Endothelial cell of umbilical vein (primary cell): ENCODE data around the gene LSM3. TPM values are rescaled to one million over a fixed set of nuclear protein-coding genes. Genes with fewer than 3 reads are reported as not detected.

Experiments
- BruUV-seq: library from RNA; stranded (reverse); fragments of 400-500 nt; replicated peaks from 2 replicates; lab custom pipeline; 2021; lab: Mats Ljungman, UMichigan
- CTCF ChIA-PET: fragments of 300-600, 350-600 bp; sonication (Branson Sonifier 250); formaldehyde crosslinking; loops from one replicate; lab custom pipeline; 2021; ENCODE audit warnings: antibody characterized with exemption, inconsistent platforms; lab: Charles Lee
- POLR2A ChIA-PET: fragments of 300-600, 350-600 bp; sonication (Branson Sonifier 250); formaldehyde crosslinking; loops from one replicate; lab custom pipeline; 2021; ENCODE audit warnings: antibody characterized with exemption, inconsistent platforms; lab: Charles Lee
- DNase-seq: peaks from one replicate; pipeline ENCODE4 v3.0.0-alpha.2; 2011; ENCODE audit warnings: low read depth, low spot score
- FAIRE-seq: peaks from 2 replicates; lab custom pipeline; 2011; peaks lifted over from hg19 to GRCh38; lab: Jason Lieb, UNC
- H2AFZ ChIP-seq: 2 replicates; pipeline ENCODE4 v1.6.0; 2012; ENCODE audit warnings: low read depth, low read length, control low read depth, inconsistent platforms
- H3K27ac ChIP-seq: 2 replicates; pipeline ENCODE4 v1.5.1; 2011; ENCODE audit warnings: low read depth, mild to moderate bottlenecking, control low read depth, low read length, moderate library complexity; ENCODE audit not compliant: insufficient read depth
- H3K27me3 ChIP-seq, 2 experiments: 2 replicates each; pipeline versions ENCODE4 v1.6.0 to v1.6.1; 2011; ENCODE audit warnings: low read length in 2 of 2, mixed read lengths in 1 of 2; ENCODE audit not compliant: control insufficient read depth in 2 of 2, insufficient read depth in 2 of 2
- H3K36me3 ChIP-seq, 2 experiments: 2 replicates in 1 of 2; 3 replicates in 1 of 2; pipeline ENCODE4 v1.5.1; 2011; ENCODE audit warnings: low read length in 2 of 2, mild to moderate bottlenecking in 1 of 2, moderate library complexity in 1 of 2; ENCODE audit not compliant: control insufficient read depth in 2 of 2, insufficient read depth in 2 of 2; ENCODE audit errors: extremely low read depth in 1 of 2
- H3K4me1 ChIP-seq: 3 replicates; pipeline ENCODE4 v1.5.1; 2011; ENCODE audit warnings: mild to moderate bottlenecking, low read length; ENCODE audit not compliant: control insufficient read depth, insufficient read depth; ENCODE audit errors: extremely low read depth
- H3K4me2 ChIP-seq: 2 replicates; pipeline ENCODE4 v1.6.1; 2011; ENCODE audit warnings: low read length, control low read depth, mixed read lengths; ENCODE audit not compliant: insufficient read depth
- H3K4me3 ChIP-seq, 3 experiments: fragments of 200-600 bp in 1 of 3; sonication (generic), shearing (Covaris generic) in 1 of 3; replicated peaks in 1 of 3; 2 replicates each; pipeline ENCODE4 v1.5.1; 2011 to 2016; ENCODE audit warnings: control low read depth in 3 of 3, low read length in 3 of 3, mild to moderate bottlenecking in 2 of 3, inconsistent platforms in 1 of 3, low read depth in 1 of 3, moderate library complexity in 1 of 3; ENCODE audit not compliant: insufficient read depth in 1 of 3
- H3K79me2 ChIP-seq: 2 replicates; pipeline ENCODE4 v1.6.0; 2012; ENCODE audit warnings: low read length, inconsistent platforms; ENCODE audit not compliant: control insufficient read depth, insufficient read depth
- H3K9ac ChIP-seq: replicated peaks from 2 replicates; pipeline ENCODE3; 2011; ENCODE audit warnings: low read length, control low read depth; ENCODE audit not compliant: insufficient read depth; ENCODE audit errors: extremely low read depth
- H3K9me1 ChIP-seq: replicated peaks from 3 replicates; pipeline ENCODE4 v1.6.0; 2011; ENCODE audit warnings: mild to moderate bottlenecking, low read length; ENCODE audit not compliant: control insufficient read depth, insufficient read depth; ENCODE audit errors: extremely low read depth
- H3K9me3 ChIP-seq: replicated peaks from 2 replicates; pipeline ENCODE4 v1.5.1; 2012; ENCODE audit warnings: low read length, inconsistent platforms; ENCODE audit not compliant: control insufficient read depth, insufficient read depth
- H4K20me1 ChIP-seq: replicated peaks from 2 replicates; pipeline ENCODE3; 2011; ENCODE audit warnings: mild to moderate bottlenecking, low read length; ENCODE audit not compliant: control insufficient read depth, insufficient read depth; ENCODE audit errors: extremely low read depth
- EZH2 ChIP-seq: IDR thresholded peaks from 2 replicates; pipeline ENCODE4 v1.6.1; 2012; ENCODE audit warnings: borderline replicate concordance, low read depth, mild to moderate bottlenecking, moderate library complexity, low read length, inconsistent platforms; ENCODE audit not compliant: severe bottlenecking
- FOS ChIP-seq: IDR thresholded peaks from 2 replicates; pipeline ENCODE4 v1.6.1; 2011; ENCODE audit warnings: mild to moderate bottlenecking, low read length, moderate library complexity, borderline replicate concordance; ENCODE audit not compliant: insufficient read depth
- GATA2 ChIP-seq: IDR thresholded peaks from 2 replicates; pipeline ENCODE4 v1.7.0; 2011; ENCODE audit warnings: low read depth, mild to moderate bottlenecking, moderate library complexity, mixed read lengths, low read length; ENCODE audit not compliant: insufficient read length, insufficient read depth
- JUN ChIP-seq: IDR thresholded peaks from 2 replicates; pipeline ENCODE4 v1.6.1; 2011; ENCODE audit warnings: borderline replicate concordance, low read depth; ENCODE audit not compliant: insufficient read length, insufficient read depth
- MYC ChIP-seq: IDR thresholded peaks from one replicate; pipeline ENCODE4 v1.6.1; 2011; ENCODE audit warnings: mild to moderate bottlenecking, low read depth, low read length
- POLR2A ChIP-seq: IDR thresholded peaks from 2 replicates; pipeline ENCODE4 v1.6.1; 2012; ENCODE audit warnings: low read depth, mild to moderate bottlenecking, control low read depth, low read length
- POLR2AphosphoS5 ChIP-seq: IDR thresholded peaks from 2 replicates; pipeline ENCODE4 v1.6.1; 2012; ENCODE audit warnings: low read depth, mild to moderate bottlenecking, control low read depth, low read length, moderate library complexity; ENCODE audit not compliant: insufficient read depth
- dilution Hi-C: fragments of 300-500 bp; cut with MboI; formaldehyde crosslinking; loops from one replicate; pipeline ENCODE4 v1.15.0; 2019; ENCODE audit warnings: low sequenced_read_pairs; ENCODE audit not compliant: extremely low pct_ligation_motif_present
- intact Hi-C: fragments of 100-400 bp; cut with micrococcal nuclease; formaldehyde crosslinking; loops from one replicate; pipeline ENCODE4 v1.10.0; 2022
- polyA plus RNA-seq, 4 experiments: library from polyadenylated mRNA; depleted of rRNA in 3 of 4; stranded (reverse) in 3 of 4; unstranded in 1 of 4; fragments of >200 nt; gene quantifications; 2 replicates each; pipeline versions ENCODE4 v1.2.1 to v1.2.3, GENCODE V29; 2011 to 2012; ENCODE audit warnings: missing spikeins in 1 of 4
- total RNA-seq: library from RNA; stranded (reverse); gene quantifications from 2 replicates; pipeline ENCODE4 v1.2.3, GENCODE V29; 2021
- TF ChIP-seq, protein P1 (sequence below): IDR thresholded peaks from 2 replicates; pipeline ENCODE4 v1.6.1; 2011; ENCODE audit not compliant: insufficient read depth, insufficient read length
- TF ChIP-seq, protein P2 (sequence below), 2 donors: IDR thresholded peaks; 1 replicate in 1 of 2; 2 replicates in 1 of 2; pipeline ENCODE4 v1.5.1; 2011; ENCODE audit warnings: low read length in 2 of 2, mild to moderate bottlenecking in 2 of 2, moderate library complexity in 2 of 2, control low read depth in 1 of 2, inconsistent platforms in 1 of 2, low read depth in 1 of 2; ENCODE audit not compliant: insufficient read depth in 1 of 2; ENCODE audit errors: extremely low read depth in 1 of 2

Gene LSM3
- total and polyA plus RNA-seq, 2 donors (not counting 3 experiments of a cell fraction or from before 2014, with no cell fraction given) = 4.4 to 13.0 TPM

DNA sequence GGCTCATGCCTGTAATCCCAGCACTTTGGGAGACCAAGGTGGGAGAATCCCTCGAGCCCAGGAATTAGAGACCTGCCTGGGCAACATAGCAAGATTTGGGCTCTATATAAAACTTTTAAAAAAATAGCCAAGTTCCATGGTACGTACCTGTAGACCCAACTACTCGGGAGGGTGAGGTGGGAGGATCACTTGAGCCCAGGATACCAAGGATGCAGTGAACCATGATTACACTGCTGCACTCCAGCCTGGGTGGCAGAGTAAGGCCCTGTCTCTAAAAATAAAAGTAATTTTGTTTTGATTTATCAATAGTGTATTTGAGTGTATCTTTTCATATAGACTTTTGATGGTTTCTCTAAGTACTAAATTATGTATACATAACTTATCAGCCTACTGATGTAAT is 63.1 kb downstream of the LSM3 start:
- Histone ChIP-seq H3K9me1 (no peaks in the 10 kb centered on the region), H3K4me1 (no peaks in the 10 kb centered on the region), H2AFZ (no peak overlapping the region), H3K27me3 (peaks cover 4 to 7% of the 10 kb centered on the region in 2 experiments), H3K27ac (no peak overlapping the region), H3K9ac (no peak overlapping the region), H3K79me2 (no peaks in the 10 kb centered on the region), H3K9me3 (no peaks in the 10 kb centered on the region), H4K20me1 (no peaks in the 10 kb centered on the region), H3K36me3 (no peaks in the 10 kb centered on the region), H3K4me2 (no peak overlapping the region), H3K4me3 (no peak overlapping the region)
- no peak for FAIRE-seq
- POLR2A ChIA-PET = no interaction called here
- dilution Hi-C loops (no loop called here), intact Hi-C loops (no loop called here)
- CTCF ChIA-PET = interaction anchor here (0.7 to 1.3 kb wide), 4 partner anchors 9 to 345 kb away, joined by 3 to 4 read pairs (median 3); no protein-coding TSS in a partner anchor
- DNase-seq = no peak
- no peak for TF ChIP-seq JUN
- no peak for TF ChIP-seq EZH2
- TF ChIP-seq POLR2AphosphoS5 = no peak
- TF ChIP-seq POLR2A = no peak
- no peak for TF ChIP-seq GATA2
- TF ChIP-seq, protein P1, sequence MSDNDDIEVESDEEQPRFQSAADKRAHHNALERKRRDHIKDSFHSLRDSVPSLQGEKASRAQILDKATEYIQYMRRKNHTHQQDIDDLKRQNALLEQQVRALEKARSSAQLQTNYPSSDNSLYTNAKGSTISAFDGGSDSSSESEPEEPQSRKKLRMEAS = no peak
- no peak for TF ChIP-seq FOS
- TF ChIP-seq, protein P2, sequence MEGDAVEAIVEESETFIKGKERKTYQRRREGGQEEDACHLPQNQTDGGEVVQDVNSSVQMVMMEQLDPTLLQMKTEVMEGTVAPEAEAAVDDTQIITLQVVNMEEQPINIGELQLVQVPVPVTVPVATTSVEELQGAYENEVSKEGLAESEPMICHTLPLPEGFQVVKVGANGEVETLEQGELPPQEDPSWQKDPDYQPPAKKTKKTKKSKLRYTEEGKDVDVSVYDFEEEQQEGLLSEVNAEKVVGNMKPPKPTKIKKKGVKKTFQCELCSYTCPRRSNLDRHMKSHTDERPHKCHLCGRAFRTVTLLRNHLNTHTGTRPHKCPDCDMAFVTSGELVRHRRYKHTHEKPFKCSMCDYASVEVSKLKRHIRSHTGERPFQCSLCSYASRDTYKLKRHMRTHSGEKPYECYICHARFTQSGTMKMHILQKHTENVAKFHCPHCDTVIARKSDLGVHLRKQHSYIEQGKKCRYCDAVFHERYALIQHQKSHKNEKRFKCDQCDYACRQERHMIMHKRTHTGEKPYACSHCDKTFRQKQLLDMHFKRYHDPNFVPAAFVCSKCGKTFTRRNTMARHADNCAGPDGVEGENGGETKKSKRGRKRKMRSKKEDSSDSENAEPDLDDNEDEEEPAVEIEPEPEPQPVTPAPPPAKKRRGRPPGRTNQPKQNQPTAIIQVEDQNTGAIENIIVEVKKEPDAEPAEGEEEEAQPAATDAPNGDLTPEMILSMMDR (IDR thresholded peaks at IDR 0.05; ENCODE audit: extremely low read depth in 1 of 2, insufficient read depth in 1 of 2, low read depth in 1 of 2, low read length in 2 of 2) = no peak
- no peak for TF ChIP-seq MYC
- BruUV-seq = no TSS peak
